BJ (cell line): ENCODE results near the gene NBPF20. TPM values are rescaled to one million over a fixed set of nuclear protein-coding genes. Genes with fewer than 3 reads are reported as not detected.
"Not testable (repeated sequence)": the region's sequence is repeated elsewhere in the genome, so short reads cannot be mapped to it uniquely, and the experiment has no call there.

ENCODE experiments used
- CTCF ChIA-PET: fragments of 350-600 bp; formaldehyde crosslinking; extraction: SDS; loops from one replicate; lab custom pipeline; 2021; ENCODE audit warnings: antibody characterized with exemption, inconsistent platforms; lab: Yijun Ruan, JAX
- POLR2A ChIA-PET: fragments of 300-600 bp; sonication (Branson Sonifier 250); formaldehyde crosslinking; extraction: SDS; loops from one replicate; lab custom pipeline; 2021; ENCODE audit warnings: antibody characterized with exemption; lab: Charles Lee
- DNase-seq: peaks from one replicate; pipeline ENCODE4 v3.0.0-alpha.2; 2011; ENCODE audit warnings: low read depth
- H3K27me3 ChIP-seq: 2 replicates; pipeline ENCODE4 v1.6.0; 2011; ENCODE audit warnings: low read length; ENCODE audit not compliant: control insufficient read depth, insufficient read depth
- H3K36me3 ChIP-seq: 2 replicates; pipeline ENCODE4 v1.5.1; 2011; ENCODE audit warnings: low read length; ENCODE audit not compliant: control insufficient read depth, insufficient read depth
- H3K4me3 ChIP-seq: 2 replicates; pipeline ENCODE4 v1.5.1; 2011; ENCODE audit warnings: low read depth, mild to moderate bottlenecking, control low read depth, low read length
- polyA plus RNA-seq: library from polyadenylated mRNA; depleted of rRNA; stranded (reverse); fragments of >200 nt; gene quantifications from 2 replicates; pipeline ENCODE4 v1.2.3, GENCODE V29; 2011; rRNA removed
- small RNA-seq: library from RNA; depleted of rRNA; stranded (forward); fragments of <200 nt; gene quantifications from one replicate; pipeline ENCODE3, GENCODE V24; 2012; ENCODE audit warnings: low replicate concordance, low read depth; ENCODE audit not compliant: insufficient read length
- TF ChIP-seq, protein P1 (sequence below): IDR thresholded peaks from 2 replicates; pipeline ENCODE4 v1.5.1; 2011; ENCODE audit warnings: low read depth, mild to moderate bottlenecking, control low read depth, inconsistent platforms, low read length, moderate library complexity; ENCODE audit not compliant: insufficient read depth

Gene NBPF20
- polyA plus RNA-seq, 1 experiment = 1.4 TPM

DNA sequence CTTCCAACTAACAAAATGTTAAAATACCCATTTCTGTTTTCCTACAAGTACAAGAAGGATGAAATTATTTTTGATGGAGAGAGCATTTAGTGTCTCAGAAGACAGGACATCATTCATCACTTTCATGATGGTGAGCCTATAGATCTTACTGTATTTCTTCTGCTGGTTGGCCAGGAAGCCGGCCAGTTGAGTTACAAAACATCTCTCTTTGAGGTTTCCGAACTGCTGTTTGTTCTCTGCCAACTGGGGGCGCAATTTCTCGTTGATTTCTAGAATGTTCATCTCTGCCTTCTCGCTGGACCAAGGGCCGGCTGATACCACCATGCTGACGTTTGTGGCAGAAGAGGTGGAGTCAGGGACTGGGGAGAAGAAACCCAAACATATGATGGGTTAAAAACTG is 20.5 kb downstream of the NBPF20 start:
- DNase-seq, CTCF ChIA-PET, POLR2A ChIA-PET, H3K36me3 ChIP-seq, H3K27me3 ChIP-seq, H3K4me3 ChIP-seq: not testable (repeated sequence)
- TF ChIP-seq, protein P1, sequence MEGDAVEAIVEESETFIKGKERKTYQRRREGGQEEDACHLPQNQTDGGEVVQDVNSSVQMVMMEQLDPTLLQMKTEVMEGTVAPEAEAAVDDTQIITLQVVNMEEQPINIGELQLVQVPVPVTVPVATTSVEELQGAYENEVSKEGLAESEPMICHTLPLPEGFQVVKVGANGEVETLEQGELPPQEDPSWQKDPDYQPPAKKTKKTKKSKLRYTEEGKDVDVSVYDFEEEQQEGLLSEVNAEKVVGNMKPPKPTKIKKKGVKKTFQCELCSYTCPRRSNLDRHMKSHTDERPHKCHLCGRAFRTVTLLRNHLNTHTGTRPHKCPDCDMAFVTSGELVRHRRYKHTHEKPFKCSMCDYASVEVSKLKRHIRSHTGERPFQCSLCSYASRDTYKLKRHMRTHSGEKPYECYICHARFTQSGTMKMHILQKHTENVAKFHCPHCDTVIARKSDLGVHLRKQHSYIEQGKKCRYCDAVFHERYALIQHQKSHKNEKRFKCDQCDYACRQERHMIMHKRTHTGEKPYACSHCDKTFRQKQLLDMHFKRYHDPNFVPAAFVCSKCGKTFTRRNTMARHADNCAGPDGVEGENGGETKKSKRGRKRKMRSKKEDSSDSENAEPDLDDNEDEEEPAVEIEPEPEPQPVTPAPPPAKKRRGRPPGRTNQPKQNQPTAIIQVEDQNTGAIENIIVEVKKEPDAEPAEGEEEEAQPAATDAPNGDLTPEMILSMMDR = peak; percentile 4; the same call in 1 of the 2 replicates

DNA sequence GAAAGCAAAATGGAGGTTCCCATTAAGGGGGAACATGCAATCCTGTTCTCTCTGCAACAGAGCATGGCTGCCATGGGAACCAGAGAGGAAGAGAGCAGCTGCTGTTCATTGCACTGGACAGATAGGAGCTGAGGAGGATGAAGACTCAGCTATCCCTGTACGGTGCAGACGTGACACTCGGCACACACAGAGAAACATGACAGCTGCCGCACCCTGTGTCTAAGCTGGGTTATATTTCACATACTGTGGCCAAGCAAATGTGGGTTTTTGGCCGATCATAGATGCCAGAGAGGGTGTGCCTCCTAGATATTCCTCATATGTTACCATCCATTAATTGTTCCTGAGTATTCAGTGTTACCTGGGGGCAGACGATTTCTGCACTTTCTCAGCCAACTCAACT is 24.7 kb downstream of the NBPF20 start:
- CTCF ChIA-PET, H3K36me3 ChIP-seq, H3K4me3 ChIP-seq, POLR2A ChIA-PET, H3K27me3 ChIP-seq, DNase-seq: not testable (repeated sequence)

Small RNA genes lying within 50 kb of the gene (small RNA-seq; reads per million reads assigned to genes)
- gene RF00003 = 3.2 reads per million, percentile 41 among the genes with 10 or more reads in this experiment

Other genes starting within 250 kb of the NBPF20 start
- not detected in 2 replicates for gene PPIAL4D, start 183.4 kb downstream of the NBPF20 start, polyA plus RNA-seq
- gene GPR89A, start 182.4 kb upstream of the NBPF20 start, polyA plus RNA-seq = 14.1 and 24.5 TPM in 2 replicates